ENCODE results near the gene IRS1. TPM values are rescaled to one million over a fixed set of nuclear protein-coding genes. Genes with fewer than 3 reads are reported as not detected.

IRS1 gene
- total RNA-seq, 1 donor from 2014 or later: 18.6 TPM

DNA sequence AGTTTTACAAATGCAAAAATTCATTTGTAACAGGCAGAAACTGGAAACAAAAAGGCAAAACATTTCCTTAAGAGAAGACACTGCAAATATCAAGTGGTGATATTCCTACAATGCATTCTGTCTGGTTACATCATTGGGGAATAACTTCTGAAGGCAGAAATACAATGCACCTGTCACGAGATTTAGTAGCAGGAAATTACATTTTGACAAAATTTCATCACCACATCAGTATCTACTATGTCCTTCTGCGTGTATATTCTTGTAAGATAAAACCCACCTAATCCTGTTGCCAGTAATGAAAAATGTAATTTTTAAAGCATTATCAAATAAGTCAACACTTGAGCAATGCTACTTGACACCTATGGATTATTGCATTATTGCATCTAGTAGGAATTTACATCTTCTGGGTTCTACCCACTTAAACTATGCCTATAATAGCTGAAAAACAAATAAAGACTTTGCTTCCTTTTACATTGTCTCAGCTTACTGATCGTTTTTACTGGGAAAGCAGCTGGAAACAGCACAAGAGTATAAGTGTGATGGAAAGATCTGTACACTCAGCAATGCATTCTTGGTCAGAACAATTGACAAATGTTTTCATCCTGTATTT, 59.5 kb downstream of the IRS1 start:
- DNase-seq (ENCODE audit: low spot score in 2 of 2): no peak
- Histone ChIP-seq H3K4me1 (peaks cover 0 to 29% of the 10 kb centered on the region in 2 donors), H3K36me3 (no peaks in the 10 kb centered on the region), H3K27ac (no peak overlapping the region), H3K27me3 (no peaks in the 10 kb centered on the region), H3K4me3 (no peak overlapping the region), H3K9me3 (no peaks in the 10 kb centered on the region)
- TF ChIP-seq, protein P1, sequence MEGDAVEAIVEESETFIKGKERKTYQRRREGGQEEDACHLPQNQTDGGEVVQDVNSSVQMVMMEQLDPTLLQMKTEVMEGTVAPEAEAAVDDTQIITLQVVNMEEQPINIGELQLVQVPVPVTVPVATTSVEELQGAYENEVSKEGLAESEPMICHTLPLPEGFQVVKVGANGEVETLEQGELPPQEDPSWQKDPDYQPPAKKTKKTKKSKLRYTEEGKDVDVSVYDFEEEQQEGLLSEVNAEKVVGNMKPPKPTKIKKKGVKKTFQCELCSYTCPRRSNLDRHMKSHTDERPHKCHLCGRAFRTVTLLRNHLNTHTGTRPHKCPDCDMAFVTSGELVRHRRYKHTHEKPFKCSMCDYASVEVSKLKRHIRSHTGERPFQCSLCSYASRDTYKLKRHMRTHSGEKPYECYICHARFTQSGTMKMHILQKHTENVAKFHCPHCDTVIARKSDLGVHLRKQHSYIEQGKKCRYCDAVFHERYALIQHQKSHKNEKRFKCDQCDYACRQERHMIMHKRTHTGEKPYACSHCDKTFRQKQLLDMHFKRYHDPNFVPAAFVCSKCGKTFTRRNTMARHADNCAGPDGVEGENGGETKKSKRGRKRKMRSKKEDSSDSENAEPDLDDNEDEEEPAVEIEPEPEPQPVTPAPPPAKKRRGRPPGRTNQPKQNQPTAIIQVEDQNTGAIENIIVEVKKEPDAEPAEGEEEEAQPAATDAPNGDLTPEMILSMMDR (IDR thresholded peaks at IDR 0.05): no peak
- intact Hi-C loops (cut with DNase I): loop anchor here (5.0 kb wide), 1 partner anchor 52 kb away; no protein-coding TSS in a partner anchor

DNA sequence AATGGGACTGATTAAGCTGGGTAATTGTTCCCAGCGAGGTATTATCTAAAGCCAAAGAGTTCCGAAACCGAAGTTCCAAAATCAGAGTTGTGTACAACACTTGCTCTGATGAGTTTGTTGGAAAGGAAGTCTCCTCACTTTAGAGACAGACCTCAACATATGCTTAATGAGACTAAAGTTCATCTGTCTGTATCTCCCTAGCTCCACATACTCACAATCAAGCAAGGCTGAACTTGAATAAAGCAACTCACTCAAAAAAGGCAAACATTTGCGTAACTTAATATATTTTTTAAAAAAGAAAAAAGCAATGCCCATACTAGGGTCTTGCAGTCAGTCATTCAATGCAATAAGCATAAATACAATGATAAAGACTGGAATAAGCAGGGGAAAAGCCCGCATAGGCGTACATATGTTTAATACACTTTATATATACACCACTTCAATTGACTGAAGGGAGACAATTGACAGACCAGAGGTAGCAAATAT, 60.0 kb downstream of the IRS1 start:
- H3K4me3 ChIP-seq: no peak overlapping the region
- H3K27me3 ChIP-seq: no peaks in the 10 kb centered on the region
- intact Hi-C loops (cut with DNase I): loop anchor here (5.0 kb wide), 1 partner anchor 53 kb away; no protein-coding TSS in a partner anchor
- no peak overlapping the region for H3K27ac ChIP-seq
- no peaks in the 10 kb centered on the region for H3K9me3 ChIP-seq
- TF ChIP-seq, protein P1 (IDR thresholded peaks at IDR 0.05): no peak
- DNase-seq (ENCODE audit: low spot score in 2 of 2): no peak
- H3K36me3 ChIP-seq: no peaks in the 10 kb centered on the region
- peaks cover 0 to 29% of the 10 kb centered on the region in 2 donors for H3K4me1 ChIP-seq

DNA sequence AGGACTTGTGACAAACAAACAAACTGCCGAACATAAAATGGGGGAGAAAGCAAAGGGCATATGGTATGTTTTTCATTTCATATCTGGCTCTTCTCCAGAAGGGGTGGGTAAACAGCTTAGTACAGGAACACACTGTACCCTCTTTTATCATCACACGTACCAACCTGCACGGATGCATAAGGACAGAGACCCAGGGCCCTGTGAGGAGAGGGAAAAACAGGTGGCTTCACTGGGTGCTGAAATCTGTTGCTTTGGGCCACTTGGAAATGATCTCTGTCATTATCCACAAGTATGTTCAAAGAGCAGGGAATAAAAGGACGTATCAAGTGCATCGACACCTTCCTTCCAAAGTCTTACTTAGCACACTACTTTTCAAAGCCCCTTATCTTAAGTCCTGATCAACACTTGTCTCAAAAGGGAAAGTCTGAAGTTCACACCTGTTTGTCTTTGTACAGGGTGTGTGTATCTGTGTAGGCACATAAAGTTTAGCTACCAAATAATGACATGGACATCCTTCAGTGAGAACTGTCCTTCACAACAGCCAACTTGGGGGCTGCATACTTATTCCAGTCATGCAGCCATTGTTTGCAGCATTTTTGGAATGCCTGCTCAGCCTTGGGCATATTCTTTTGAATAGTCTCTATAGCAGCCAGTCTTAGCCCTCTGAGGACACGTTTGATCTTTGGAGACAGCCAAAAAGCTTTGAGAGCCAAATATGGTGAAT, 60.6 kb downstream of the IRS1 start:
- Histone ChIP-seq H3K36me3 (no peaks in the 10 kb centered on the region), H3K4me1 (peaks cover 0 to 29% of the 10 kb centered on the region in 2 donors), H3K4me3 (no peak overlapping the region), H3K27ac (no peak overlapping the region), H3K9me3 (no peaks in the 10 kb centered on the region), H3K27me3 (no peaks in the 10 kb centered on the region)
- intact Hi-C loops (cut with DNase I): no loop called here
- TF ChIP-seq, protein P1 (IDR thresholded peaks at IDR 0.05): no peak
- DNase-seq (ENCODE audit: low spot score in 2 of 2): no peak

DNA sequence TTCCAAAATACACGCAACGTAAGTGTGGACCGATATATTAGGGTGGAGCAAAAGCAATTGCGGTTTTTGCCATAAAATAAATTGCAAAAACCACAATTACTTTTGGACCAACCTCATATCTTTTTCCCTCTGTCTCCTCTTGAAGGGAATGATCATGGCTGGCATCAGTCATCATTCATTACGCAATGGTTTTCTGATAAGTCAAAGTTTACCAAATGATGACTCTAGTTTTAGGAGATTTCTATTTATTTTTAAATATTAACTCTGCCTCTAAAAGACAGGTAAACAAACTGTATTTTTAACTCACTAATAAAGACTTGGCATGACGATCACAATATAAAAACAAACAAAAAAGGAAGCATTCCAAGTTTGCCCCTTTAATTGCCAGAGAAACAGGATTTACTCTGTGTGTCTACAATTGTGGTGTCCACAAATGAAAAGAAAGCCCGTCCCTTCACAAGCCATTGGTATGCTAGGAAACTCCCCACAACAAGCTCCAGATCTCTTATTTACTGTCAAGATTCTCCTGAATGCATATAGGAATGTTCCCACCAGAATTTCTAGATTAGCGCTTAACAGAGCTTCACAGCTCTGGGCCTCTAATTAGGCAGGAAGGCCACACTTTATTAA, 61.3 kb downstream of the IRS1 start:
- Histone ChIP-seq H3K4me1 (peaks cover 0 to 26% of the 10 kb centered on the region in 2 donors), H3K36me3 (no peaks in the 10 kb centered on the region), H3K27ac (no peak overlapping the region), H3K4me3 (no peak overlapping the region), H3K9me3 (no peaks in the 10 kb centered on the region), H3K27me3 (no peaks in the 10 kb centered on the region)
- TF ChIP-seq, protein P1 (IDR thresholded peaks at IDR 0.05): no peak
- DNase-seq (ENCODE audit: low spot score in 2 of 2): no peak
- intact Hi-C loops (cut with DNase I): no loop called here

DNA sequence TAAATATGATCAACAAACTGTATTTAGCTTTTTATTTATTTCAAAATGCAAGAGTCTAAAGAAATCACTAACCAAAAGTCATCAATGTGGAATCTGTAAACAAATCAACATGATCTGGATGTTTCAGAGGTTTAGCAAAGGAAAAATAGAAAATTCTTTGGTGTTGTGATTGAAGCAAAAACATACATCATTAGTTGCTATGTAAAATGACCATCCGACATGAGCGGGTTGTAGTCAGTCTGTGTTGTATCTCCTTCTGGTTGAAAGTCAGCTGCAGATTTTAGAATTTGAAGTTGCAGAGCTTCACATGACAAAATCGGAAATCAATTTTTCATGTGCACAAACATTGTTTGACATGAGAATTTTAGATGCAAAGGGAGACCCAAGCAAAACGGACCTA, 63.2 kb downstream of the IRS1 start:
- Histone ChIP-seq H3K27ac (no peak overlapping the region), H3K9me3 (no peaks in the 10 kb centered on the region), H3K4me3 (no peak overlapping the region), H3K4me1 (peaks cover 0 to 15% of the 10 kb centered on the region in 2 donors), H3K27me3 (no peaks in the 10 kb centered on the region), H3K36me3 (no peaks in the 10 kb centered on the region)
- TF ChIP-seq, protein P1 (IDR thresholded peaks at IDR 0.05): no peak
- no peak for DNase-seq (ENCODE audit: low spot score in 2 of 2)
- intact Hi-C loops (cut with DNase I): no loop called here
